Naive B cell (primary cell): Measurements from ENCODE around the gene FRZB. TPM values are rescaled to one million over a fixed set of nuclear protein-coding genes. Genes with fewer than 3 reads are reported as not detected.

Source experiments
- ATAC-seq, 2 donors: fragments of 150-1000 bp; cut with Tn5 transposase; 2 replicates each; pipeline ENCODE4 v1.10.0; 2021; ENCODE audit warnings: low read depth in 2 of 2, mild to moderate bottlenecking in 2 of 2, moderate library complexity in 2 of 2
- DNase-seq: peaks from one replicate; pipeline ENCODE4 v3.0.0; 2022
- H3K27ac Mint-ChIP-seq, 6 donors: one replicate each; pipeline ENCODE4 v1.8.0; 2020 to 2022; ENCODE audit warnings: mild to moderate bottlenecking in 6 of 6, mixed read lengths in 6 of 6, moderate library complexity in 5 of 6, inconsistent platforms in 2 of 6
- H3K27me3 Mint-ChIP-seq, 3 donors: one replicate each; pipeline ENCODE4 v1.8.0; 2021 to 2022; ENCODE audit warnings: mixed read lengths in 3 of 3, mild to moderate bottlenecking in 1 of 3
- H3K36me3 Mint-ChIP-seq, 2 donors: one replicate each; pipeline ENCODE4 v1.8.0; 2020 to 2022; ENCODE audit warnings: mixed read lengths in 2 of 2, inconsistent platforms in 1 of 2, mild to moderate bottlenecking in 1 of 2
- H3K4me1 Mint-ChIP-seq, 3 donors: one replicate each; pipeline ENCODE4 v1.8.0; 2020 to 2022; ENCODE audit warnings: mixed read lengths in 3 of 3, inconsistent platforms in 1 of 3, mild to moderate bottlenecking in 1 of 3, moderate library complexity in 1 of 3
- H3K4me3 Mint-ChIP-seq, 8 donors: one replicate each; pipeline ENCODE4 v1.8.0; 2020 to 2022; ENCODE audit warnings: mild to moderate bottlenecking in 8 of 8, mixed read lengths in 8 of 8, moderate library complexity in 8 of 8, inconsistent platforms in 2 of 8
- H3K9me3 Mint-ChIP-seq, 7 donors: one replicate each; pipeline ENCODE4 v1.8.0; 2020 to 2022; ENCODE audit warnings: mixed read lengths in 7 of 7, mild to moderate bottlenecking in 5 of 7, inconsistent platforms in 2 of 7, moderate library complexity in 1 of 7
- polyA plus RNA-seq, 6 donors: library from polyadenylated mRNA; unstranded; fragments of 300-500 nt; fragmentation: Illumina TruSeq; gene quantifications; one replicate each; pipeline ENCODE4 v1.2.3, GENCODE V29; 2021; ENCODE audit warnings: low read depth in 6 of 6

FRZB gene, protein sequence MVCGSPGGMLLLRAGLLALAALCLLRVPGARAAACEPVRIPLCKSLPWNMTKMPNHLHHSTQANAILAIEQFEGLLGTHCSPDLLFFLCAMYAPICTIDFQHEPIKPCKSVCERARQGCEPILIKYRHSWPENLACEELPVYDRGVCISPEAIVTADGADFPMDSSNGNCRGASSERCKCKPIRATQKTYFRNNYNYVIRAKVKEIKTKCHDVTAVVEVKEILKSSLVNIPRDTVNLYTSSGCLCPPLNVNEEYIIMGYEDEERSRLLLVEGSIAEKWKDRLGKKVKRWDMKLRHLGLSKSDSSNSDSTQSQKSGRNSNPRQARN
- polyA plus RNA-seq, result not detected

DNA sequence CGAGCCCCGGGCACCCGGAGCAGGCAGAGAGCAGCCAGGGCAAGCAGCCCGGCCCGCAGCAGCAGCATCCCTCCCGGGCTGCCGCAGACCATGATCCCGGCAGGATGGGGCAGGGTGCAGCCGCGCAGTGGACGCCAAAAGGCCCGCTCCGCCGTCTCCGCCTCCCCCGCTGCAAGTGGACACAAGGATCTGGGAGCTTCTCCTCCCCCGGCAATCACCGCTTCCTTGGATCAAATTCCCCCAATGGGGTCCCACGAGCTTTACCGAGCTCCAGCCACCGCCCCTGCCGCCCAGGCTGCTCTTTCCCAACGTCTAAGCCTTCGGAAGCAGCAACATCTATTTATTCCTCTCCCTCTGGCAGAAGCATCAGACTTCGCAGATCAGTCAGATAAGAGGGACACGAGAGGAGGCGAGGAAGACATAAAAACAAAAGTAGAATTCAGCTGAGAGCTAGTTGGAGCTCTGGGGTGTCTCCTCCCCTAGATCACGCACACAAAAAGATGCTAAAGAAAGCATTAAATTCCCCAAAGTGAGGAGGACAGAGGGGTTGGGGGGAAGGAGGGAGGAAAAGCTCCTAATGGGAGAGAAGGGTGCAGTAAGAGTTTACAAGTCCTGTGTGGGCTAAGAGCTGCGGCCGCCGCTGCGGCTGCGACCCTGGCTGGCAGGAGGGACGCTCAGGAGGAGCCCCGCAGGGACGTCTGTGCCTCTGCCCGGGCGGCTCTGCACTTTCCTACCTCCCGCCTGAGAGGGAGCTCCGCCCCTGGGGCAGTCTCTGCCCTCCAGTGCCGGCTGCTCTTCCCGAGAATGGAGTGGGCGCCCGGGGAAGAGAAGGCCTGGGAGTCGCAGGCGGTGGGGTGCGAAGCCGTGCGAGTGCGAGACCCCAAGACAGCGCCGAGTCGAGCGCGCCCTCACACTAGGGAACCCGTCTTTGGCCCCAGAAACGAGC is at the start of gene FRZB:
TSS of gene FRZB (minus strand) at position 177 of the 946 bp plus-strand sequence. CDS start at position 92, 85 bp downstream.
- Mint-ChIP-seq H3K27ac (peak within 1 kb of the TSS in 2 of 6 donors; percentile 52 to 76), H3K9me3 (no peaks in the 10 kb centered on the region), H3K36me3 (peaks cover 0 to 14% of the 10 kb centered on the region in 2 donors), H3K4me1 (peaks cover 13 to 19% (median 19%) of the 10 kb centered on the region in 3 donors), H3K27me3 (peaks cover 52 to 67% (median 52%) of the 10 kb centered on the region in 3 donors), H3K4me3 (peak within 1 kb of the TSS; percentile 60 to 90 (median 73))
- ATAC-seq (peak in 1 of 2 donors; percentile 16), DNase-seq (no peak)

DNA sequence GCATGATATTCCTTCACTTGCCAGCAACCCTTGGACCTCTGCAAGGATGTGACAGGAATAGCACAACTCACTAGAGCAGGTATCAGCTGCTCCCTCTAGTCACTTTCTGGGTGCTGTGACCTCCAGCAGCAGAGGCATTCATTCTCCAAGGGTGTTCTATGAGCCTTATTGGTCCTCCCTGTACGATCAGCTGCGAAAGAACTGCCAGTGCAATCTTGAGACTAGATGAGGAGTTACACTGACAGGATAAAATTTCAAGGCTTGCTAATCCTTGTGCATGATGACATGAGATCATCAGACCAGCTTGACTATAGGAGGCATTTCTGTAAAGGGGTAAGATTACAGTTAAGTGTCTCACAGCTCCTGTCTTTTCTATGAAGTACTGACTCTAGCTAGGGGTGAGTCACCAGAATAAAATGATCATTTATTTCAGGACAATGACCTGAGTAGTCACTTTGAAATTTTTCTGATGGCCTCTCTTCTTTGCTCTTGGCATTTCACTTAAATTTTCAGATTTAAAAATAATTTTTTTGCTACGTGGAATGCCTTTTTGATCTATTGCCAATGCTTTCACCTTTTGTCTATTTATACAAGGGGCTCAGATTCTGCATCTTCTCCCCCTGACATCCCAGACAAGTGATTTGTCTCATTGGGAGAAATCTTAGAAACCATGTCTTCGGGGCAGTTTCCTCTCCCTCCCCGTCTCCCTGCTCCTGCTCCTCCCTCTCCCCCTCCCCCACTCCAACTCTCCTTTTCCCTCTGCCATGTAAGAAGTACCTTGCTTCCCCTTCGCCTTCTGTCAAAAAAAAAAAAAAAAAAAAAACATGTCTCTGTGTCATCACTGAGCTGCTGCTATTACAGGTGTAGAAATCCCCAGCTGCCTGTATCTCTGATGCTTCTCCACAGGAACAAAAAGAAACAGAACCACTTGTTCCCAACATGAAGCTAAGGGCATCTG is 49.2 kb upstream of the FRZB start:
- DNase-seq, result no peak
- H3K27me3 Mint-ChIP-seq, result peaks cover 5 to 9% (median 8%) of the 10 kb centered on the region in 3 donors
- no peak overlapping the region for H3K27ac Mint-ChIP-seq
- H3K9me3 Mint-ChIP-seq, result no peaks in the 10 kb centered on the region
- no peaks in the 10 kb centered on the region for H3K36me3 Mint-ChIP-seq
- ATAC-seq, result no peak
- H3K4me3 Mint-ChIP-seq, result no peak overlapping the region
- H3K4me1 Mint-ChIP-seq, result no peaks in the 10 kb centered on the region

DNA sequence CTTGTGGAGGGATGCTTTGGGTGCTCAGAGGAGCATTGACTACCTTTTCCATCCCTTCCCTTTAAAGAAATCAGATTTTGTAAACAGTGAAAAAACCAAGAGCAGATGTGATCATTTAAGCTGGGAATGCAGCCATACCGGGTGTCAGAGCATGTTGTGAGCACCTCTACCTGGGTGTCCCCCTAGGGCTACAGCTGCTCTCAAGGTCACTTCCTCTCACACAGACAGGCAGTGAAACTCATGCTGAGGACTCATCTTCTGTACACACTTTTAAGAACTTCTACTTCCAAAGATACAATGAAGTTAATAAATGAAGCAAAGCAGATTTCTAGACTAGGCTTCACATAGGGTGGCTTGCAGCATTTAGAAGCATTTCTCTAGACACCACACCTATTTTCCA is 48.4 kb upstream of the FRZB start:
- no peak overlapping the region for H3K27ac Mint-ChIP-seq
- H3K36me3 Mint-ChIP-seq, result no peaks in the 10 kb centered on the region
- H3K9me3 Mint-ChIP-seq, result no peaks in the 10 kb centered on the region
- H3K4me1 Mint-ChIP-seq, result no peaks in the 10 kb centered on the region
- ATAC-seq, result no peak
- no peak overlapping the region for H3K4me3 Mint-ChIP-seq
- no peak for DNase-seq
- peaks cover 5 to 9% (median 8%) of the 10 kb centered on the region in 3 donors for H3K27me3 Mint-ChIP-seq

DNA sequence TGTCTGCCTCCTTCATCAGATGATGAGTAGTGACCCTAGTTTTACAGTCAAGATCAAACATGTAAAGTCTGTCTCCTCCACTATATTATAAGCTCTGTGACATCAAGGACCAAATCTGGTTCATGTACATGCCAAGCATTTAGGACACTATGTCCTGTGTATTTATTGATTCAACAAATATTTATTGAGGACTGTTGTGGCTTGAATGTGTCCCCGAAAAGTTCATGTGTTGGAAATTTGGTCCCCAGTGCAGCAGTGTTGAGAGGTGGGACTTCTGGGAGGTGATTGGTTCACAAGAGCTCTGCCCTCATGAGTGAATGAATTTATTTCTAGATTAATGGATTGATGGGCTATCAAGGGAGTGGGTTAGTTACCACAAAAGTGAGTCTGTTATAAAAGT is 46.6 kb upstream of the FRZB start:
- no peak overlapping the region for H3K4me3 Mint-ChIP-seq
- no peaks in the 10 kb centered on the region for H3K4me1 Mint-ChIP-seq
- H3K27me3 Mint-ChIP-seq, result peaks cover 4 to 8% (median 5%) of the 10 kb centered on the region in 3 donors
- no peaks in the 10 kb centered on the region for H3K36me3 Mint-ChIP-seq
- ATAC-seq (no peak), DNase-seq (no peak)
- H3K9me3 Mint-ChIP-seq, result peaks cover 0 to 3% (median 0%) of the 10 kb centered on the region in 7 donors
- H3K27ac Mint-ChIP-seq, result no peak overlapping the region

DNA sequence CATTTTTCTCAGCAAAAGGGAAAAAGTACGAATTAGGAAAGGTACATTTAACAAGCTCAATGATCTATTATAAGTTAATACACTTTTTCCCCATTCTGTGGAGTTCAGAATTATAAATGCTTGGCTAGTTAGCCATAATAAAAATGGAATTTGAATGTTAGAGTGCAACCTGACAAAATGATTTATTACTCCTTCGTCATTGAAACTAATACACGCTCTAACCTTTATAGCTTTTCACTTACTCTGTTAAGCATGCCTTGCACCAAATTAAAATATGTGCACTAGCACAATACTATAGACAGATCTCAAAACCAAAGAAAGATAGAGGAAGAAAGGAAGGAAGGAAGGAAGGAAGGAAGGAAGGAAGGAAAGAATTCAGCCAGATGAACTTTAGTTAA is 46.1 kb upstream of the FRZB start:
- DNase-seq, result no peak
- H3K4me1 Mint-ChIP-seq, result no peaks in the 10 kb centered on the region
- peaks cover 4 to 8% (median 5%) of the 10 kb centered on the region in 3 donors for H3K27me3 Mint-ChIP-seq
- H3K36me3 Mint-ChIP-seq, result no peaks in the 10 kb centered on the region
- no peak overlapping the region for H3K27ac Mint-ChIP-seq
- peaks cover 0 to 3% (median 0%) of the 10 kb centered on the region in 7 donors for H3K9me3 Mint-ChIP-seq
- H3K4me3 Mint-ChIP-seq, result no peak overlapping the region
- ATAC-seq, result no peak

DNA sequence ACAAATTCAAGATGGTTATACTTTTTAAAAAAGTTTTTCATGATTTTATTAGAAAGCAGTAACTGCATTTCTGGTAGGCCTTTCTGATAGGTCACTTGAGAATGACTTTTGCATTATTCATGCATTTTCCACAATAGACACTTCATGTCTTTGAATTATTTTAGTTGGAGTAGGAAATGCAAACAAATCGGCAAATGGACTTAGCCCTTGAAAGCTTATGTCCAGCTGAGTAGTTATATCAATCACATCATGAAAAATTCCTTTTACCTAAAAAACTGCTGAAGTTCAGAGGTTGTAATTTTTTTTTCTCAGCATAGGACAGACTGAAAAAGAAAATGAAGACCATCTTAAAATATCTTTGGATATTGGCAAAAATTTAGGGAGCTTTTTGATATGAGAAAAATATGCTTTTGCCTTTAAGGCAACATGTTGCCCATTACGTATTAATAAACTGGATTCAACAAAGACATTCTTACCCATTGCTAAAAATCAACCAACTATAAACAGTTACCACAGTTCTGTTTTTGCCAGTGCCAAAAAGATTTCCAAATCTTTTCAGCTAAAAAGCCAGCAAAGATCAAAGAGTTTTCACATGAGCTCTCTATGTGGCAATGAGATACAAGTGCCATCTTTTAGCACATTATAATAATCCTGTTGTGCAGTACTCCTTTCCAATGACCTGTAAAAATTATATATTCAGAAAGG is 45.5 kb upstream of the FRZB start:
- DNase-seq, result no peak
- Mint-ChIP-seq H3K27ac (no peak overlapping the region), H3K36me3 (no peaks in the 10 kb centered on the region), H3K4me1 (no peaks in the 10 kb centered on the region), H3K4me3 (no peak overlapping the region), H3K27me3 (peaks cover 4 to 8% (median 5%) of the 10 kb centered on the region in 3 donors), H3K9me3 (peaks cover 0 to 5% (median 0%) of the 10 kb centered on the region in 7 donors)
- no peak for ATAC-seq

DNA sequence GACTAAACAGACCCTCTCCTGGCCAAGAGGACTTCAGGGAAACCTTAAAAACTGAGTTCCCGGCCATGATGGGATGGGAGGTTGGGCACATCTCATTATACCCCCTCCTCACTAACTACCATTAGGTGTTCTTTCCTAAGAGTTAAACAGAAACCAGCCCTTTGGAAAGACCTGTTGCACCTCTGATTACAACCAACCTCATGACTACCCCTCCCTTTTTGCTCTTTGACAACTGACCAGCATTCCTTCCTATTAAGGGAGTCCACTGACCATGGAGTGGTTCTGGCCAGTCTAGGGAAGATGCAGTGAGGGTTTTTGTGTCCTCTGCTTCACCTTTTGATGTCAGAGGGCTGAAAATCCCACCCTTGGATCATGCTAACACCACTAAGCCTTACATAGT is 44.5 kb upstream of the FRZB start:
- H3K36me3 Mint-ChIP-seq, result no peaks in the 10 kb centered on the region
- no peak overlapping the region for H3K4me3 Mint-ChIP-seq
- ATAC-seq (no peak), DNase-seq (no peak)
- H3K9me3 Mint-ChIP-seq, result peaks cover 0 to 5% (median 0%) of the 10 kb centered on the region in 7 donors
- no peak overlapping the region for H3K27ac Mint-ChIP-seq
- H3K4me1 Mint-ChIP-seq, result no peaks in the 10 kb centered on the region
- H3K27me3 Mint-ChIP-seq, result peaks cover 2 to 5% (median 4%) of the 10 kb centered on the region in 3 donors

DNA sequence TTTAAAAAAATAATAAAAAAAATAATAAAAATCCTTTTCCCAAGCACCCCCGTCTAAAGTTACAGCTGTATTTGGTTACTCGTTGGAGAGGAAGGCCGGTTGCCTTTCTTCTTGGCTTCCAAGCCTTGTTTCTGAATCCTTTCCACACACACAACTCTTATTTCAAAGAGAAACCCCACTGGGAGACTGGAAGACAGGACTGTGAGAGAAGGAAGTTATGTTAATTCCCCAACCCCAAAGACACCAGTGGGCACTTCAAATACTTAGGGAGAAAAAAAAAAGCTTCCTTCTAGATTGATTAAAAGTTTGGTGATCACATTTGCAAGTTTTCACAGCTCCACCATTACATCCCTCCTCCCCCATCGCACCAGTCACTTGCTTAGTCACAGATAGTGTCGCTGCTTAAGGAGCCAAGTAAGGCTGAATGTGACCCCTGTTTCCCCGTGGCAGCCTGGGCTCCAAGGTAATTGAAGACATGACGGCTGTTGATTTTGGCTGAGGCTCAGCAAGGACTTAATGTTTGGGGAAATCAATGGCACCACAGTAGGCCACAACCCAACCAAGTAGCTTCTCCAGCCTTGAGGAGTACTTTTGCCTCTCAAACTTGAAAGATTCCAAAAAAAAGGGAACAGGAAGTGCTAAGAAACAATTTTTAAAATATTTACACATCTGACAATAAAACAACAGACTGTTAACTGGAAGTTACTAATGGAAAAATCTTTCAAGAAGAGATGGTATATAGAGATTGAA is 40.8 kb upstream of the FRZB start:
- no peak for ATAC-seq
- Mint-ChIP-seq H3K36me3 (no peaks in the 10 kb centered on the region), H3K4me3 (no peak overlapping the region), H3K9me3 (peaks cover 0 to 5% (median 0%) of the 10 kb centered on the region in 7 donors), H3K4me1 (no peaks in the 10 kb centered on the region), H3K27ac (no peak overlapping the region), H3K27me3 (no peaks in the 10 kb centered on the region)
- no peak for DNase-seq

DNA sequence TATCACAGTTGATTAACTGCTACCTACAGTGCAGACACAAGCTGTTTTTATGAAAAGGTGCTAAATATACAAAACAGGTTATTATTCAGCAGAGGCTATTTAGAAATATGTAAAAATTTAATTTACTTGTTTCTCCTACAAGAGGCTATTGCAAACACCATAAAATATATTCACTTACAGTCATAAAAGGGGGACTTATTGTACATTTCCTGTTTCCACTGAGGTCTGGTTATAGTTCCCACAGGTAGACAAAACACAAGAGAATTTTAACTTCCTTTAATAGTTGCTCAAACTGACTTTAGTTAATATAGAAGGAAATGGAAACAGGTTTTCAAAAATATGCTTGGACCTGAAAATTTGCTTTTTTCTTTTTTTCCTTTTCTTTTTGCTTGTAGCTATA is 40.0 kb upstream of the FRZB start:
- DNase-seq (no peak), ATAC-seq (no peak)
- no peaks in the 10 kb centered on the region for H3K36me3 Mint-ChIP-seq
- H3K9me3 Mint-ChIP-seq, result peaks cover 0 to 5% (median 0%) of the 10 kb centered on the region in 7 donors
- no peaks in the 10 kb centered on the region for H3K4me1 Mint-ChIP-seq
- no peak overlapping the region for H3K4me3 Mint-ChIP-seq
- H3K27me3 Mint-ChIP-seq, result no peaks in the 10 kb centered on the region
- no peak overlapping the region for H3K27ac Mint-ChIP-seq

DNA sequence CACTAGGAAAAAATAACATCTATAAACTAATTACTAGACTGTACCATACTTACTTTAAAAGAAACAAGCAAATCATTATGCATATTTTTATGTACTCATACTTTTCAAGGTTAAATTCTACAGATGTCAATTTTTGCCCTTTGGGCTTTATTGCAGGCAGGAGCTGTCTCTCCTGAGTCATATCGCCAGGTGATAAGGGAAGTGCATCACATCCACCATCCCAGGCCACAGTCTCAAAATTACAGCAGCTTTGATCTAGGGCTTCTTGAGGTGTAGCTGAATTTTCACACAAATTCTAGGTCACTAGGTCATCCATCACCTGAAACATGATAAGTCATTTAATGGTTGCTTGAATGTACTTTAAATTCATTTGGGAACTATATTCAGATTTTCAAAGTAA is 38.4 kb upstream of the FRZB start:
- Mint-ChIP-seq H3K27me3 (peaks cover 0 to 5% (median 0%) of the 10 kb centered on the region in 3 donors), H3K36me3 (no peaks in the 10 kb centered on the region), H3K4me3 (no peak overlapping the region), H3K27ac (no peak overlapping the region), H3K9me3 (peaks cover 0 to 5% (median 0%) of the 10 kb centered on the region in 7 donors), H3K4me1 (no peaks in the 10 kb centered on the region)
- DNase-seq (no peak), ATAC-seq (no peak)

DNA sequence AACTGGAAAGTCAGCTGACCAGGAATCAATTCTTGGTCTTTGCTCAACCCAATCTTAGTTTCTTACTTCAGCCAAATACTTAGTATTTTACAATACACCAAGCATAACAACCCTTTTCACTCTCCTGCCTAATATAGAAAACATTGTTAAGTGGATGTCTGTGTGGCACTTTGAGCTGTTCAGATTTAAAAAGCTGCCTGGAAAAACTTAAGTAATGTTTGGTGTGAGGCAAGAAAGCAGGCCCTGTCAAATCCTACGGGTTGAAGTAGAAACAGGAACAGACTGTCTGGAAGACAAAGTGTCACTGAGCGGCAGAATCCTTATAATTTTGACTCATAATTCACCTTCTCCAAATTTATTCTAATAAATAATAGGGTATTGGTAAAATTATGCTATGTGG is 37.1 kb upstream of the FRZB start:
- Mint-ChIP-seq H3K36me3 (no peaks in the 10 kb centered on the region), H3K4me3 (no peak overlapping the region), H3K4me1 (no peaks in the 10 kb centered on the region), H3K27me3 (peaks cover 0 to 5% (median 0%) of the 10 kb centered on the region in 3 donors), H3K27ac (no peak overlapping the region), H3K9me3 (peaks cover 0 to 5% (median 0%) of the 10 kb centered on the region in 7 donors)
- no peak for ATAC-seq
- no peak for DNase-seq

DNA sequence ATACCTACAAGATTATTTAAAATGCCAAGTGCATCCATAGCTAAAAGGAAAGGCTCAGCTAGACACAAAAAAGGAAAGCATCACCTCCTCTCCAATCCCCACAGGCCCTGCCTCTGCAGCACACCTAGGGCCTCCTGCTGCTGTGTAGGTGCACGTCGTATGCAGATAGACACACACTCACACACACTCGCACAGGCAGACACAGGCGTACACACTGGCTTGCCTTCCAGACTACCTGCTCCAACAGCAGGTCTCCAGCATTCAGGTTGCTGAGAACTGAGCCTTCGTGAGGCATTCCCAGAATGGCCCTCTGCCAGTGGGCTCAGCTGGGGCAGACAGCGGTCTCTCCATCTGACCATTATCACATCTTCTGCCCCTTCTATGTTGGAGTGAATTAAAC is 35.3 kb upstream of the FRZB start:
- ATAC-seq, result no peak
- Mint-ChIP-seq H3K36me3 (no peaks in the 10 kb centered on the region), H3K4me3 (no peak overlapping the region), H3K27ac (no peak overlapping the region), H3K9me3 (peaks cover 0 to 5% (median 0%) of the 10 kb centered on the region in 7 donors), H3K27me3 (peaks cover 0 to 5% (median 0%) of the 10 kb centered on the region in 3 donors), H3K4me1 (no peaks in the 10 kb centered on the region)
- no peak for DNase-seq
